ENCODE measurements around the gene TSPAN4.

DNA sequence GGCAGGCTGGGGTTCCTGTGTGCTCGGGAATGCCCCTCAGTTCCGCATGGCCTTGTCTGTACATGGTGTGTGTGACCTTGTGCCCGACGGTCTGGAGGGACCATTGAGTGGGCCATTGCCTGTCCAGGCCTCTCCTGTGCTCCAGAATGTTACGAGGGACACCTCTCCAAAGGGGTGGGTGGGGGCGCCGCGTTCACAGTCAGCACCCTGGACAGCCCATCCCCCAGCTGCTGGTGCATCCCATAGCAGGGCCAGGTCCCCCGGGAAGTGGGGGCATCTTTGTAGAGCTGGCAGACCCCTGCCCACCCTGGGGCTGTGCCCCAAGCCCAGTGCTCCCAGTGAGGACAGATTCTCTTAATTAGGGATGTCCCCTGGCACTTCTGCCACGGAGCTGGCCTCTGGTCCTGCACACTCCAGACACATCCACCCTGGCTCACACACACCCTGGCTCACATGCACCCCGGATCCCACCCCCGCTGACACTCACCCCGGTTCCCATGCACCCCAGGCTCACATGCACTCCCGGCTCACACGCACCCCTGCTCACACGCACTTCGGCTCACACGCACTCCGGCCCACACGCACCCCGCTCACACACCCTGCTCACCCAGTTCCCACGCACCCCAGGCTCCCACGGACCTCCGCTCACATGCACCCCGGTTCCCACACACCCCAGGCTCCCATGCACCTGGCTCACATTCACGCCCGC lies 15.6 kb downstream of the TSPAN4 start:
- TF ChIP-seq POLR2A (IDR thresholded peaks at IDR 0.05) (no peak), EP300 (IDR thresholded peaks at IDR 0.05) (no peak)
- TF ChIP-seq, protein P1, sequence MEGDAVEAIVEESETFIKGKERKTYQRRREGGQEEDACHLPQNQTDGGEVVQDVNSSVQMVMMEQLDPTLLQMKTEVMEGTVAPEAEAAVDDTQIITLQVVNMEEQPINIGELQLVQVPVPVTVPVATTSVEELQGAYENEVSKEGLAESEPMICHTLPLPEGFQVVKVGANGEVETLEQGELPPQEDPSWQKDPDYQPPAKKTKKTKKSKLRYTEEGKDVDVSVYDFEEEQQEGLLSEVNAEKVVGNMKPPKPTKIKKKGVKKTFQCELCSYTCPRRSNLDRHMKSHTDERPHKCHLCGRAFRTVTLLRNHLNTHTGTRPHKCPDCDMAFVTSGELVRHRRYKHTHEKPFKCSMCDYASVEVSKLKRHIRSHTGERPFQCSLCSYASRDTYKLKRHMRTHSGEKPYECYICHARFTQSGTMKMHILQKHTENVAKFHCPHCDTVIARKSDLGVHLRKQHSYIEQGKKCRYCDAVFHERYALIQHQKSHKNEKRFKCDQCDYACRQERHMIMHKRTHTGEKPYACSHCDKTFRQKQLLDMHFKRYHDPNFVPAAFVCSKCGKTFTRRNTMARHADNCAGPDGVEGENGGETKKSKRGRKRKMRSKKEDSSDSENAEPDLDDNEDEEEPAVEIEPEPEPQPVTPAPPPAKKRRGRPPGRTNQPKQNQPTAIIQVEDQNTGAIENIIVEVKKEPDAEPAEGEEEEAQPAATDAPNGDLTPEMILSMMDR (IDR thresholded peaks at IDR 0.05): no peak

Data from tibial nerve (tissue), 4 donors.